Renal cortex interstitium (tissue), 11 donors: ENCODE measurements around the gene TRAK1. TPM values are rescaled to one million over a fixed set of nuclear protein-coding genes. Genes with fewer than 3 reads are reported as not detected.
"Not testable (repeated sequence)": the region's sequence is repeated elsewhere in the genome, so short reads cannot be mapped to it uniquely, and the experiment has no call there.

Source experiments
- DNase-seq, 11 donors: peaks; one replicate each; pipeline ENCODE4 v3.0.0-alpha.2; 2013; ENCODE audit warnings: low read depth in 9 of 11, low spot score in 4 of 11; ENCODE audit errors: extremely low read depth in 1 of 11
- polyA plus RNA-seq, 3 donors: library from polyadenylated mRNA; unstranded; fragments of 120-200 nt; gene quantifications; one replicate each; pipeline ENCODE4 v1.2.1, GENCODE V29; 2013; ENCODE audit not compliant: insufficient read length in 3 of 3

TRAK1 gene
- polyA plus RNA-seq, 3 donors = 42.3 to 48.7 (median 43.7) TPM

- no peak for DNase-seq
Observed at GRCh38 chr3:42088803-42089530, 2.2 kb upstream of the TRAK1 start.

GRCh38 chr3:42092006-42092405 is 849 bp downstream of the TRAK1 start:
- no peak for DNase-seq

GRCh38 chr3:42094128-42094527 is 3.0 kb downstream of the TRAK1 start:
- DNase-seq = no peak

GRCh38 chr3:42094691-42095391 is 3.7 kb downstream of the TRAK1 start:
- DNase-seq = no peak

- DNase-seq = no peak
Observed at GRCh38 chr3:42095540-42095939, 4.4 kb downstream of the TRAK1 start.

- DNase-seq = no peak
Observed at GRCh38 chr3:42096796-42097565, 5.8 kb downstream of the TRAK1 start.

- DNase-seq = no peak
Observed at GRCh38 chr3:42097566-42097946, 6.4 kb downstream of the TRAK1 start.

- DNase-seq = no peak
Observed at GRCh38 chr3:42098171-42098570, 7.0 kb downstream of the TRAK1 start.

- no peak for DNase-seq
Observed at GRCh38 chr3:42099020-42099765, 8.0 kb downstream of the TRAK1 start.

GRCh38 chr3:42101048-42101447 is 9.9 kb downstream of the TRAK1 start:
- DNase-seq = no peak

GRCh38 chr3:42101481-42101880 is 10.3 kb downstream of the TRAK1 start:
- no peak for DNase-seq

- no peak for DNase-seq
Observed at GRCh38 chr3:42102571-42102970, 11.4 kb downstream of the TRAK1 start.

GRCh38 chr3:42103921-42104665 is 12.9 kb downstream of the TRAK1 start:
- not testable (repeated sequence) for DNase-seq

- not testable (repeated sequence) for DNase-seq
Observed at GRCh38 chr3:42105994-42106393, 14.8 kb downstream of the TRAK1 start.

GRCh38 chr3:42106646-42107045 is 15.5 kb downstream of the TRAK1 start:
- DNase-seq = no peak

GRCh38 chr3:42110631-42111030 is 19.5 kb downstream of the TRAK1 start:
- DNase-seq = no peak

- DNase-seq = no peak
Observed at GRCh38 chr3:42114130-42114725, 23.1 kb downstream of the TRAK1 start.

- no peak for DNase-seq
Observed at GRCh38 chr3:42115215-42115614, 24.1 kb downstream of the TRAK1 start.
